MM.1S (cell line): ENCODE measurements around the gene UBLCP1.

Experiments used
- DNase-seq: peaks from one replicate; pipeline ENCODE4 v3.0.0-alpha.2; 2015
- H2AFZ ChIP-seq: fragments of 300-600 bp; sonication (generic); 2 replicates; pipeline ENCODE4 v1.6.0; 2016; ENCODE audit warnings: antibody characterized with exemption, low read length
- H3F3A ChIP-seq: fragments of 300-600 bp; sonication (generic); 2 replicates; pipeline ENCODE4 v1.6.1; 2016; ENCODE audit warnings: mild to moderate bottlenecking, antibody characterized with exemption, low read length, moderate library complexity, mixed read lengths; ENCODE audit not compliant: insufficient read depth
- H3K27ac ChIP-seq: fragments of 300-600 bp; sonication (generic); 2 replicates; pipeline ENCODE4 v1.5.1; 2016; ENCODE audit warnings: mild to moderate bottlenecking, low read length
- H3K27me3 ChIP-seq: fragments of 300-600 bp; sonication (generic); replicated peaks from 2 replicates; pipeline ENCODE4 v1.6.0; 2016; ENCODE audit warnings: low read length; ENCODE audit not compliant: insufficient read depth
- H3K36me3 ChIP-seq: fragments of 300-600 bp; sonication (generic); replicated peaks from 2 replicates; pipeline ENCODE4 v1.6.1; 2016; ENCODE audit warnings: mild to moderate bottlenecking, low read length, mixed read lengths; ENCODE audit not compliant: insufficient read depth
- H3K4me1 ChIP-seq: fragments of 300-600 bp; sonication (generic); 2 replicates; pipeline ENCODE4 v1.6.1; 2016; ENCODE audit warnings: low read length, mixed read lengths
- H3K4me2 ChIP-seq: fragments of 300-600 bp; sonication (generic); 2 replicates; pipeline ENCODE4 v1.6.0; 2016; ENCODE audit warnings: low read depth, low read length
- H3K4me3 ChIP-seq: fragments of 300-600 bp; sonication (generic); 2 replicates; pipeline ENCODE4 v1.5.1; 2016; ENCODE audit warnings: low read length, mixed read lengths
- H3K79me2 ChIP-seq: fragments of 300-600 bp; sonication (generic); 2 replicates; pipeline ENCODE4 v1.6.1; 2016; ENCODE audit warnings: mixed run types, low read length, mixed read lengths
- H3K9ac ChIP-seq: fragments of 300-600 bp; sonication (generic); 2 replicates; pipeline ENCODE4 v1.6.1; 2016; ENCODE audit warnings: low read length, mixed read lengths
- H3K9me2 ChIP-seq: fragments of 300-600 bp; sonication (generic); replicated peaks from 2 replicates; pipeline ENCODE4 v1.6.1; 2016; ENCODE audit warnings: mild to moderate bottlenecking, low read length, mixed read lengths; ENCODE audit not compliant: insufficient read depth
- H3K9me3 ChIP-seq: fragments of 300-600 bp; sonication (generic); replicated peaks from 2 replicates; pipeline ENCODE4 v1.6.1; 2016; ENCODE audit warnings: mild to moderate bottlenecking, low read length, mixed read lengths; ENCODE audit not compliant: insufficient read depth
- H4K20me1 ChIP-seq: fragments of 300-600 bp; sonication (generic); 2 replicates; pipeline ENCODE4 v1.6.1; 2016; ENCODE audit warnings: mild to moderate bottlenecking, low read length, moderate library complexity, mixed read lengths; ENCODE audit not compliant: insufficient read depth
- CTCF ChIP-seq: fragments of 300-600 bp; sonication (generic); IDR thresholded peaks from 2 replicates; pipeline ENCODE4 v1.5.1; 2016; ENCODE audit warnings: antibody characterized with exemption, low read length, mixed read lengths
- EZH2 ChIP-seq: fragments of 300-600 bp; sonication (generic); optimal IDR thresholded peaks from 2 replicates; pipeline ENCODE3; 2017; ENCODE audit warnings: low read depth, mild to moderate bottlenecking, antibody characterized with exemption, low read length, mixed read lengths
- EZH2phosphoT487 ChIP-seq: fragments of 300-600 bp; sonication (generic); IDR thresholded peaks from 2 replicates; pipeline ENCODE4 v1.6.1; 2018; ENCODE audit warnings: antibody characterized with exemption, low read length

The UBLCP1 gene

DNA sequence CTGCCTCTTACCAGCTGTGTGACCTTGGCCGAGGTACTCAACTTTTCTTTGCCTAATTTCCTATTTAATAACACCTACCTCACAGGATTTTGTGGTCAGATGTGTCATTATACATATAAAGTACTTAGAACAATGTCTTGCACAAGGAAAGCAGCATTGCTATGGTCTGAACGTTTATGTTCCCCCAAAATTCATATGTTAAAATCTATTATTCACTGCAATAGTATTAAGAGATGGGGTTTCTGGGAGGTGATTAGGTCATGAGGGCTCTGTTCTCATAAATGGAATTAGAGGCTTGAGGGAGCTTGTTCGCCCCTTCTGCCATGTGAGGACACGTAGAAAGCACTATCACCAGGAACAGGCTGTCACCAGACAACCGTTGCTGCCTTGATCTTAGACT lies 42.9 kb upstream of the UBLCP1 start:
- Histone ChIP-seq H3K79me2 (no peaks in the 10 kb centered on the region), H3K36me3 (no peaks in the 10 kb centered on the region), H3K27ac (no peak overlapping the region), H3K4me1 (no peaks in the 10 kb centered on the region), H4K20me1 (no peaks in the 10 kb centered on the region), H3K9ac (no peak overlapping the region), H2AFZ (no peak overlapping the region), H3K4me3 (no peak overlapping the region), H3K9me3 (no peaks in the 10 kb centered on the region), H3F3A (no peaks in the 10 kb centered on the region), H3K27me3 (no peaks in the 10 kb centered on the region), H3K4me2 (no peak overlapping the region), H3K9me2 (no peaks in the 10 kb centered on the region)
- no peak for TF ChIP-seq CTCF
- no peak for TF ChIP-seq EZH2phosphoT487
- no peak for TF ChIP-seq EZH2
- DNase-seq, result no peak

DNA sequence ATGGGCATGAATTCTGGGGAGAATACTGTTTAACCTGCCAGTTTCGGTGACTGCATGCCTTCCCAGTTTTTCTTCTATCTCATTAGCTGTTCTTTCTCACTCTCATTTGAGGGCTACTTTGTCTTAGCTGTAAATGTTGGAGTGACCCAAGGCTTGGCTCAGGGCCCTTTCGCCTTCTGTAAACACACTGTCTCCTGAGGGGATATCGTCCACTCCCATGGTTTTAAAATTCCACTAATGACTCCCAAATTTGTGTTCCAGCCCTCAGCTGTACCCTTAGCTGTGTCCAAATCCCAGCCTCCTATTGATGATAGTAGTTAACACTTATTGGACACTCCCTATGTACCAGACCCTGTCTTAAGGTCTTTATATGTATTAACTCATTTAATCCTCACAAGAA lies 39.6 kb upstream of the UBLCP1 start:
- no peak overlapping the region for H3K4me3 ChIP-seq
- no peaks in the 10 kb centered on the region for H3K9me2 ChIP-seq
- no peaks in the 10 kb centered on the region for H3K9me3 ChIP-seq
- TF ChIP-seq EZH2 (no peak), CTCF (no peak), EZH2phosphoT487 (no peak)
- H3K4me1 ChIP-seq, result no peaks in the 10 kb centered on the region
- no peak overlapping the region for H2AFZ ChIP-seq
- H3K4me2 ChIP-seq, result no peak overlapping the region
- no peak overlapping the region for H3K9ac ChIP-seq
- no peaks in the 10 kb centered on the region for H3F3A ChIP-seq
- H3K79me2 ChIP-seq, result no peaks in the 10 kb centered on the region
- no peaks in the 10 kb centered on the region for H3K36me3 ChIP-seq
- H3K27me3 ChIP-seq, result no peaks in the 10 kb centered on the region
- H4K20me1 ChIP-seq, result no peaks in the 10 kb centered on the region
- no peak for DNase-seq
- H3K27ac ChIP-seq, result no peak overlapping the region

GRCh38 chr5:159224471-159224870 lies 38.6 kb upstream of the UBLCP1 start:
- Histone ChIP-seq H4K20me1 (no peaks in the 10 kb centered on the region), H3K36me3 (no peaks in the 10 kb centered on the region), H3K9ac (no peak overlapping the region), H3K4me3 (no peak overlapping the region), H3F3A (no peaks in the 10 kb centered on the region), H3K4me1 (no peaks in the 10 kb centered on the region), H3K9me3 (no peaks in the 10 kb centered on the region), H3K27ac (no peak overlapping the region), H3K9me2 (no peaks in the 10 kb centered on the region), H3K79me2 (no peaks in the 10 kb centered on the region), H3K27me3 (no peaks in the 10 kb centered on the region), H2AFZ (no peak overlapping the region), H3K4me2 (no peak overlapping the region)
- TF ChIP-seq CTCF (no peak), EZH2phosphoT487 (no peak), EZH2 (no peak)
- DNase-seq, result no peak
